ENCODE data around the gene S1PR3. TPM values are rescaled to one million over a fixed set of nuclear protein-coding genes. Genes with fewer than 3 reads are reported as not detected.

The S1PR3 gene
- total and polyA plus RNA-seq, 9 of the 15 experiments (the other 6 are each of a cell fraction or from before 2014, with no cell fraction given) = 0.03 to 2.0 (median 0.29) TPM

- FAIRE-seq = no peak
- TF ChIP-seq ZNF778 (CRISPR knock-in tag; IDR thresholded peaks at IDR 0.05) (no peak), JUNB (CRISPR knock-in tag; conservative IDR thresholded peaks at IDR 0.05) (no peak)
- Histone ChIP-seq H3K9me3 (replicated peaks; ENCODE audit: control insufficient read depth, insufficient read depth, low read depth, low read length) (no peaks in the 10 kb centered on the region), H3K4me1 (replicated peaks in 1 of 2; ENCODE audit: control insufficient read depth in 2 of 2, insufficient read depth in 2 of 2, low read length in 2 of 2) (no peaks in the 10 kb centered on the region), H4K20me1 (replicated peaks; ENCODE audit: control insufficient read depth, insufficient read depth, low read length) (no peaks in the 10 kb centered on the region), H3K9ac (ENCODE audit: insufficient read depth in 1 of 2, low read depth in 2 of 2, low read length in 2 of 2) (no peak overlapping the region), H3K79me2 (ENCODE audit: control insufficient read depth, insufficient read depth, low read length) (no peaks in the 10 kb centered on the region), H3K9me1 (ENCODE audit: control insufficient read depth, insufficient read depth, low read length) (no peaks in the 10 kb centered on the region), H3K27ac (ENCODE audit: extremely low read depth, low read depth, low read length) (no peak overlapping the region), H3K4me3 (no peak overlapping the region), H3K27me3 (ENCODE audit: control insufficient read depth in 2 of 2, insufficient read depth in 2 of 2, low read length in 2 of 2) (peaks cover 0 to 17% of the 10 kb centered on the region in 2 experiments; a peak in 2 of 5 replicates), H3K36me3 (ENCODE audit: control insufficient read depth, insufficient read depth, low read length) (no peaks in the 10 kb centered on the region), H3K4me2 (ENCODE audit: insufficient read depth, low read length) (no peak overlapping the region), H2AFZ (ENCODE audit: low read depth, low read length) (no peak overlapping the region)
- ChIA-PET CTCF (ENCODE audit: low intra/inter-chr PET ratio) (no interaction called here), POLR2A (no interaction called here)
- no TSS peak for BruUV-seq (replicated peaks)
- no peak for ATAC-seq
- 5% methylated on average over 2 of the region's 2 CpGs for WGBS (ENCODE audit: insufficient coverage, low coverage, missing lambda C conversion rate)
- DNase-seq (ENCODE audit: extremely low read depth in 1 of 4, low spot score in 3 of 4) = no peak
- in situ Hi-C loops (cut with MboI) = loop anchor here (25.0 kb wide), 1 partner anchor 1053 kb away; the partner anchor contains the start of gene CDK20
- intact Hi-C loops (cut with micrococcal nuclease) = no loop called here
Observed at GRCh38 chr9:89015336-89015735, 24.1 kb downstream of the S1PR3 start.

GRCh38 chr9:89020754-89021153, 29.5 kb downstream of the S1PR3 start:
- no peaks in the 10 kb centered on the region for H3K4me1 ChIP-seq (replicated peaks in 1 of 2; ENCODE audit: control insufficient read depth in 2 of 2, insufficient read depth in 2 of 2, low read length in 2 of 2)
- FAIRE-seq = no peak
- no peaks in the 10 kb centered on the region for H3K9me1 ChIP-seq (ENCODE audit: control insufficient read depth, insufficient read depth, low read length)
- H3K27ac ChIP-seq (ENCODE audit: extremely low read depth, low read depth, low read length) = no peak overlapping the region
- TF ChIP-seq RFX1 (IDR thresholded peaks at IDR 0.05) = no peak
- no peak for TF ChIP-seq NR2C2 (CRISPR knock-in tag; IDR thresholded peaks at IDR 0.05)
- TF ChIP-seq NR2C2 (tag; IDR thresholded peaks at IDR 0.05) = no peak
- no peak for TF ChIP-seq ZNF282 (CRISPR knock-in tag; IDR thresholded peaks at IDR 0.05)
- TF ChIP-seq HMBOX1 (IDR thresholded peaks at IDR 0.05) = no peak
- no peak for TF ChIP-seq ZNF57 (CRISPR knock-in tag; IDR thresholded peaks at IDR 0.05)
- no peak overlapping the region for H2AFZ ChIP-seq (ENCODE audit: low read depth, low read length)
- intact Hi-C loops (cut with micrococcal nuclease) = no loop called here
- no peaks in the 10 kb centered on the region for H3K9me3 ChIP-seq (replicated peaks; ENCODE audit: control insufficient read depth, insufficient read depth, low read depth, low read length)
- H3K4me2 ChIP-seq (ENCODE audit: insufficient read depth, low read length) = no peak overlapping the region
- no peak for DNase-seq (ENCODE audit: extremely low read depth in 1 of 4, low spot score in 3 of 4)
- H4K20me1 ChIP-seq (replicated peaks; ENCODE audit: control insufficient read depth, insufficient read depth, low read length) = no peaks in the 10 kb centered on the region
- H3K27me3 ChIP-seq (ENCODE audit: control insufficient read depth in 2 of 2, insufficient read depth in 2 of 2, low read length in 2 of 2) = no peaks in the 10 kb centered on the region
- no peaks in the 10 kb centered on the region for H3K79me2 ChIP-seq (ENCODE audit: control insufficient read depth, insufficient read depth, low read length)
- ChIA-PET POLR2A (interaction anchor here (0.6 kb wide), 1 partner anchor 12 kb away, joined by 3 read pairs; no protein-coding TSS in a partner anchor), CTCF (ENCODE audit: low intra/inter-chr PET ratio) (no interaction called here)
- H3K36me3 ChIP-seq (ENCODE audit: control insufficient read depth, insufficient read depth, low read length) = no peaks in the 10 kb centered on the region
- BruUV-seq (replicated peaks) = no TSS peak
- ATAC-seq = no peak
- no peak overlapping the region for H3K4me3 ChIP-seq
- 10% methylated on average over 2 of the region's 4 CpGs for WGBS (ENCODE audit: insufficient coverage, low coverage, missing lambda C conversion rate)
- in situ Hi-C loops (cut with MboI) = loop anchor here (25.0 kb wide), 1 partner anchor 1058 kb away; the partner anchor contains the start of gene CDK20
- no peak overlapping the region for H3K9ac ChIP-seq (ENCODE audit: insufficient read depth in 1 of 2, low read depth in 2 of 2, low read length in 2 of 2)
